Stomach (tissue), 9 donors: ENCODE data around the gene OPHN1. TPM values are rescaled to one million over a fixed set of nuclear protein-coding genes. Genes with fewer than 3 reads are reported as not detected.

ENCODE experiments used
- DNase-seq, 2 donors: peaks; one replicate each; pipeline versions ENCODE4 v3.0.0 to v3.0.0-alpha.2; 2013 to 2019
- H3K27ac ChIP-seq, 5 donors: fragments of 200-600 bp in 4 of 5; sonication (generic) in 4 of 5; one replicate each; pipeline ENCODE4 v1.5.1; 2013 to 2019; ENCODE audit warnings: mild to moderate bottlenecking in 1 of 5, moderate library complexity in 1 of 5
- H3K27me3 ChIP-seq, 3 donors: fragments of 200-600 bp; sonication (generic); one replicate each; pipeline ENCODE4 v1.5.1; 2017 to 2019; ENCODE audit warnings: mixed run types in 1 of 3
- H3K36me3 ChIP-seq, 4 donors: fragments of 200-600 bp; sonication (generic); 1 replicate in 3 of 4; 2 replicates in 1 of 4; pipeline ENCODE4 v1.5.1; 2016 to 2019
- H3K4me1 ChIP-seq, 4 donors: fragments of 200-600 bp; sonication (generic); one replicate each; pipeline ENCODE4 v1.5.1; 2016 to 2019
- H3K4me3 ChIP-seq, 4 donors: fragments of 200-600 bp; sonication (generic) in 3 of 4; one replicate each; pipeline ENCODE4 v1.5.1; 2016 to 2019; ENCODE audit warnings: mild to moderate bottlenecking in 1 of 4
- H3K9me3 ChIP-seq, 4 donors: fragments of 200-600 bp; sonication (generic); one replicate each; pipeline ENCODE4 v1.5.1; 2016 to 2019
- EP300 ChIP-seq: sonication (generic); formaldehyde crosslinking; IDR thresholded peaks from one replicate; pipeline ENCODE4 v1.6.1; 2017; ENCODE audit warnings: antibody characterized with exemption
- POLR2A ChIP-seq, 4 donors: fragments of 450-650 bp; IDR thresholded peaks; one replicate each; pipeline ENCODE4 v1.6.1; 2016; ENCODE audit warnings: antibody characterized with exemption in 4 of 4, control low read depth in 2 of 4, mild to moderate bottlenecking in 1 of 4, moderate library complexity in 1 of 4
- POLR2AphosphoS5 ChIP-seq, 3 donors: sonication (generic); formaldehyde crosslinking; IDR thresholded peaks; one replicate each; pipeline ENCODE4 v1.6.1; 2016; ENCODE audit warnings: antibody characterized with exemption in 3 of 3
- WGBS, 5 donors: extraction: QIAGEN DNeasy Blood & Tissue Kit in 3 of 5; methylation state at CpG; one replicate each; pipeline versions ENCODE4 v1.1.5 to v1.1.7; 2013 to 2018; 5-methylcytosine and 5-hydroxymethylcytosine counted together
- intact Hi-C: fragments of 100-400 bp; cut with DNase I; formaldehyde crosslinking; loops from one replicate; pipeline ENCODE4 v1.15.1; 2023; ENCODE audit warnings: low total_unique reads
- polyA plus RNA-seq, 3 donors: library from polyadenylated mRNA; stranded (reverse); fragments of 200-250 nt; gene quantifications; one replicate each; pipeline ENCODE4 v1.2.3, GENCODE V29; 2013
- total RNA-seq, 5 donors: library from RNA; depleted of rRNA; stranded (reverse); fragments of >200 nt; gene quantifications; one replicate each; pipeline versions ENCODE4 v1.1.0 to v1.2.3, GENCODE V29; 2014 to 2016
- TF ChIP-seq, protein P1 (sequence below), 7 experiments: fragments of 450-650 bp in 4 of 7; fragments of 200-600 bp in 3 of 7; sonication (generic) in 3 of 7; IDR thresholded peaks; one replicate each; pipeline ENCODE4 v1.5.1; 2016 to 2019; ENCODE audit warnings: antibody characterized with exemption in 7 of 7, control low read depth in 2 of 7, mild to moderate bottlenecking in 1 of 7
- donor health status: healthy with polysubstance abuse.
- donor health status: Bipolar disorder and iron deficiency.
- donor health status: healthy.

The OPHN1 gene
- total and polyA plus RNA-seq, 8 donors: 0.78 to 76.4 (median 5.0) TPM

DNA sequence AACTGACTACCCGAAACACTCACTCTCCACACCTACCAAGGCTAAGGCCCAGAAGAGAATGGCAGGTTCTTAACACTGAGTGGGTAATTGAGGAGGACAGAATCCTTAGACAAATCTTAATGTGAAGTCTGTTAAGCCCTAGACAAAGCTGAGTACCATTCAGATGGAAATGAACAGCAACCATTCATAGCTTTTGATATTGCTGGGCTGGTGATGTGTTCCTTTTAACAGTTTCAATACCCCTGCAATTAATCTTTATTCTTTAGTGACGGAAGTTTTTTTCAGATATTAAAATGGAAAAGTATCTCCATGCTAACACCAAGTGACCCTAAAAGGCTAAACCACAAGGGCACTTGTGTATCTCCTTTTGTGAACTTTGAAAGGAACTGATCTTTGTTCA lies 334.9 kb downstream of the OPHN1 start:
- 83 to 96% (median 87%) methylated on average over 2 of the region's 2 CpGs for WGBS, 5 donors
- no peak for TF ChIP-seq POLR2A (IDR thresholded peaks at IDR 0.05)
- TF ChIP-seq, protein P1, sequence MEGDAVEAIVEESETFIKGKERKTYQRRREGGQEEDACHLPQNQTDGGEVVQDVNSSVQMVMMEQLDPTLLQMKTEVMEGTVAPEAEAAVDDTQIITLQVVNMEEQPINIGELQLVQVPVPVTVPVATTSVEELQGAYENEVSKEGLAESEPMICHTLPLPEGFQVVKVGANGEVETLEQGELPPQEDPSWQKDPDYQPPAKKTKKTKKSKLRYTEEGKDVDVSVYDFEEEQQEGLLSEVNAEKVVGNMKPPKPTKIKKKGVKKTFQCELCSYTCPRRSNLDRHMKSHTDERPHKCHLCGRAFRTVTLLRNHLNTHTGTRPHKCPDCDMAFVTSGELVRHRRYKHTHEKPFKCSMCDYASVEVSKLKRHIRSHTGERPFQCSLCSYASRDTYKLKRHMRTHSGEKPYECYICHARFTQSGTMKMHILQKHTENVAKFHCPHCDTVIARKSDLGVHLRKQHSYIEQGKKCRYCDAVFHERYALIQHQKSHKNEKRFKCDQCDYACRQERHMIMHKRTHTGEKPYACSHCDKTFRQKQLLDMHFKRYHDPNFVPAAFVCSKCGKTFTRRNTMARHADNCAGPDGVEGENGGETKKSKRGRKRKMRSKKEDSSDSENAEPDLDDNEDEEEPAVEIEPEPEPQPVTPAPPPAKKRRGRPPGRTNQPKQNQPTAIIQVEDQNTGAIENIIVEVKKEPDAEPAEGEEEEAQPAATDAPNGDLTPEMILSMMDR (IDR thresholded peaks at IDR 0.05): no peak
- TF ChIP-seq POLR2AphosphoS5 (IDR thresholded peaks at IDR 0.05): no peak
- no peak for TF ChIP-seq EP300
- Histone ChIP-seq H3K4me1 (no peaks in the 10 kb centered on the region), H3K27me3 (no peaks in the 10 kb centered on the region), H3K4me3 (no peak overlapping the region), H3K9me3 (peaks cover 0 to 9% (median 4%) of the 10 kb centered on the region in 4 donors), H3K36me3 (peaks cover 0 to 8% (median 5%) of the 10 kb centered on the region in 4 donors), H3K27ac (no peak overlapping the region)
- intact Hi-C loops: no loop called here
- no peak for DNase-seq

DNA sequence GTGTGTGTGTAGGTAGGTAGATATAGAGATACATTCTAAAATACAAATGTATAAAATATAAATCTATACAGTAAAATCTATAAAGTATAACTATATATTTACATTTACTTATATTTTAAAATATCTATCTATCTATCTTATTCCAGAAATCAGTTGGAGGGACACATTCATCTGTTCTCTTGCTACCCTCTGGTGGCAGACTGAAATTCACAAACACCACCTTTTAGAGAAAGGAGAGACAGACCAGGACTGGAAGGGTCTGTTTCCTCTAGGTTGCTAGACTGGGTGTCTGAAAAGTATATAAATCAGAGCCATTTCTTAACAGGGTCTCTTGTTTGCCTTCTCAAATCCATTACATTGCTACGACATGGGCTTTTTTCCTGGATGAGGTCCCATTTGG lies 343.0 kb downstream of the OPHN1 start:
- Histone ChIP-seq H3K27me3 (no peaks in the 10 kb centered on the region), H3K27ac (no peak overlapping the region), H3K36me3 (peaks cover 0 to 4% (median under 1%) of the 10 kb centered on the region in 4 donors), H3K4me3 (no peak overlapping the region), H3K9me3 (no peaks in the 10 kb centered on the region), H3K4me1 (no peaks in the 10 kb centered on the region)
- DNase-seq: peak in 1 of 2 donors; percentile 7
- TF ChIP-seq POLR2AphosphoS5 (IDR thresholded peaks at IDR 0.05) (no peak), EP300 (no peak), POLR2A (IDR thresholded peaks at IDR 0.05) (no peak)
- TF ChIP-seq, protein P1 (IDR thresholded peaks at IDR 0.05): no peak
- 56 to 88% (median 71%) methylated on average over 1 of the region's 1 CpG for WGBS, 5 donors
- intact Hi-C loops: no loop called here

DNA sequence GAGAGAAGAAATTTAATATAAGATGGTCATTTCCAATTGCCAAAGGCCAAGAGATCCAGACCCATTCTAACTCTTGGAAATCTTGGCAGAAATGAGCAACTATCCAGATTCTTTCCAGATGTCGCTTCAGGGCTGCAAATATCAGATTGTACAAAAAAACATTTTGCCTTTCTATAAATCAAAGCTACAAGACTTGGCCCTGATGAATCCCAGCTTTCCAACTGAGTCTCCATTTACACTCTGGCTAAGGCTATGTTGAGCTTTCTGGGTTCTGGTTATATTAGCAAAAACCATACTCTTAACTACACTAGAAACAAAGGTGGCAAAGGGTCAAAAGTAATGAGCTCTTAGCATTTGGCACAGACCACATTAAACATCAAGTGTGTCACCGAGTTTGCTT lies 345.8 kb downstream of the OPHN1 start:
- WGBS, 5 donors: 62 to 79% (median 64%) methylated on average over 2 of the region's 2 CpGs
- no peaks in the 10 kb centered on the region for H3K36me3 ChIP-seq
- intact Hi-C loops: no loop called here
- H3K4me1 ChIP-seq: no peaks in the 10 kb centered on the region
- peaks cover 0 to 2% (median 0%) of the 10 kb centered on the region in 4 donors for H3K9me3 ChIP-seq
- peak in 1 of 2 donors; percentile 42 for DNase-seq
- H3K4me3 ChIP-seq: no peak overlapping the region
- TF ChIP-seq EP300 (no peak), POLR2A (IDR thresholded peaks at IDR 0.05) (no peak)
- TF ChIP-seq, protein P1 (IDR thresholded peaks at IDR 0.05): no peak
- no peak overlapping the region for H3K27ac ChIP-seq
- H3K27me3 ChIP-seq: no peaks in the 10 kb centered on the region

DNA sequence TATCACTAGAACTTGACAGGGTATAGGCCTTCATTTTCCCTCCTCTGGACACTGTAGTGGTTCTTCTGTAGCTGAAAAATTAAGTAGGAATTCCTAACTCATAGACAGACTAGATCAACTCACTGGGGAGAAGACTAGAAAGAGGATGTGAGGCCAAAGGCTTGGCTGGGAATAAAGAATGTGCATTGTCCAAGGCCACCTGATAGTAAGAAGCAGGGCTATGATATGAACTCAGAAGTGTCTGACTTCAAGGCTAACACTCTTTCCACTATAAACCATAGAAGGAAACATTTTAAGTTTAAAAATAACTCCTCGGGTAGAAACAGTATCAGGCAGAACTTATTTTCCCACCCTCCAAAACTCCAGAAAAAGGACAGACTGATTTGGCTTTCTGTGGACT lies 346.6 kb downstream of the OPHN1 start:
- Histone ChIP-seq H3K4me3 (no peak overlapping the region), H3K36me3 (no peaks in the 10 kb centered on the region), H3K9me3 (peaks cover 0 to 4% (median 0%) of the 10 kb centered on the region in 4 donors), H3K27me3 (no peaks in the 10 kb centered on the region), H3K27ac (no peak overlapping the region), H3K4me1 (no peaks in the 10 kb centered on the region)
- intact Hi-C loops: no loop called here
- WGBS, 5 donors: 38 to 75% (median 67%) methylated on average over 1 of the region's 1 CpG
- TF ChIP-seq POLR2A (IDR thresholded peaks at IDR 0.05): no peak
- no peak for TF ChIP-seq POLR2AphosphoS5 (IDR thresholded peaks at IDR 0.05)
- TF ChIP-seq EP300: no peak
- TF ChIP-seq, protein P1 (IDR thresholded peaks at IDR 0.05): no peak
- DNase-seq: no peak
